GM12878 (cell line): ENCODE data around the gene DDX5.

Experiments used
- ATF2 ChIP-seq: IDR thresholded peaks from 2 replicates; pipeline ENCODE4 v1.6.1; 2012; ENCODE audit warnings: low read length, inconsistent platforms
- CTCF ChIP-seq, 3 experiments: IDR thresholded peaks in 2 of 3; conservative IDR thresholded peaks in 1 of 3; 2 replicates each; pipeline ENCODE4 v1.5.1; 2011; ENCODE audit warnings: low read depth in 3 of 3, low read length in 3 of 3, mild to moderate bottlenecking in 3 of 3, control low read depth in 2 of 3, moderate library complexity in 2 of 3, inconsistent platforms in 1 of 3, mixed read lengths in 1 of 3; ENCODE audit not compliant: control insufficient read depth in 2 of 3, insufficient read depth in 1 of 3; ENCODE audit errors: extremely low read depth in 1 of 3
- EP300 ChIP-seq, 2 experiments: fragments of 150-350 bp in 1 of 2; IDR thresholded peaks; 2 replicates each; pipeline ENCODE4 v1.6.1; 2011 to 2012; ENCODE audit warnings: low read depth in 2 of 2, low read length in 2 of 2, borderline replicate concordance in 1 of 2, improper control_type of control experiment in 1 of 2, inconsistent platforms in 1 of 2; ENCODE audit not compliant: control insufficient read depth in 1 of 2
- EZH2 ChIP-seq: IDR thresholded peaks from 2 replicates; pipeline ENCODE4 v1.6.1; 2012; ENCODE audit warnings: low read depth, mild to moderate bottlenecking, control low read depth, inconsistent platforms, low read length, borderline replicate concordance; ENCODE audit not compliant: control insufficient read depth
- KDM1A ChIP-seq: fragments of 200-600 bp; sonication (generic); IDR thresholded peaks from 2 replicates; pipeline ENCODE4 v1.6.1; 2016; ENCODE audit warnings: borderline replicate concordance
- NFXL1 ChIP-seq: fragments of 450-650 bp; IDR thresholded peaks from 2 replicates; pipeline ENCODE4 v1.6.1; 2017; ENCODE audit warnings: antibody characterized with exemption, mild to moderate bottlenecking, borderline replicate concordance
- NKRF ChIP-seq: fragments of 450-650 bp; conservative IDR thresholded peaks from 2 replicates; pipeline ENCODE4 v1.6.1; 2017; ENCODE audit warnings: mild to moderate bottlenecking, moderate library complexity
- POLR2A ChIP-seq: IDR thresholded peaks from 2 replicates; pipeline ENCODE4 v1.6.1; 2011; ENCODE audit warnings: low read depth, mild to moderate bottlenecking, low read length
- POLR2AphosphoS5 ChIP-seq: IDR thresholded peaks from 2 replicates; pipeline ENCODE4 v1.6.1; 2011; ENCODE audit warnings: mild to moderate bottlenecking, low read length, inconsistent platforms
- REST ChIP-seq: IDR thresholded peaks from 2 replicates; pipeline ENCODE4 v1.6.1; 2012; ENCODE audit warnings: mild to moderate bottlenecking, low read depth, low read length
- SMAD1 ChIP-seq: fragments of 450-650 bp; IDR thresholded peaks from 2 replicates; pipeline ENCODE4 v1.6.1; 2018; ENCODE audit warnings: mild to moderate bottlenecking, low read depth; ENCODE audit not compliant: partially characterized antibody
- SMC3 ChIP-seq: IDR thresholded peaks from 2 replicates; pipeline ENCODE4 v1.6.1; 2011; ENCODE audit warnings: low read length, improper control_type of control experiment, borderline replicate concordance
- SUZ12 ChIP-seq: fragments of 200-600 bp; sonication (generic); IDR thresholded peaks from one replicate; pipeline ENCODE4 v1.6.1; 2018; ENCODE audit warnings: antibody characterized with exemption, mild to moderate bottlenecking; ENCODE audit not compliant: unreplicated experiment
- ZSCAN29 ChIP-seq: fragments of 450-650 bp; IDR thresholded peaks from 2 replicates; pipeline ENCODE4 v1.6.1; 2017; ENCODE audit warnings: mild to moderate bottlenecking, moderate library complexity

- TF ChIP-seq SMC3 (no peak), ATF2 (no peak), SUZ12 (no peak), KDM1A (no peak), CTCF (IDR thresholded peaks at IDR 0.05 in 2 of 3, conservative IDR thresholded peaks at IDR 0.05 in 1 of 3; ENCODE audit: control insufficient read depth in 2 of 3, extremely low read depth in 1 of 3, insufficient read depth in 1 of 3, low read depth in 3 of 3, low read length in 3 of 3) (no peak), NFXL1 (no peak), EP300 (IDR thresholded peaks at IDR 0.05; ENCODE audit: borderline replicate concordance in 1 of 2, control insufficient read depth in 1 of 2, low read depth in 2 of 2, low read length in 2 of 2) (no peak), POLR2A (no peak), NKRF (no peak), ZSCAN29 (no peak), SMAD1 (no peak), REST (no peak), POLR2AphosphoS5 (no peak), EZH2 (no peak)
These were observed 28.2 kb downstream of the DDX5 start for GRCh38 chr17:64477849-64478248.
